ENCODE results near the gene GPR158.
"Not testable (repeated sequence)": the region's sequence is repeated elsewhere in the genome, so short reads cannot be mapped to it uniquely, and the experiment has no call there.

GPR158 gene

GRCh38 chr10:25304606-25305005 is 129.8 kb downstream of the GPR158 start:
- DNase-seq (ENCODE audit: low read depth in 2 of 2): no peak

DNA sequence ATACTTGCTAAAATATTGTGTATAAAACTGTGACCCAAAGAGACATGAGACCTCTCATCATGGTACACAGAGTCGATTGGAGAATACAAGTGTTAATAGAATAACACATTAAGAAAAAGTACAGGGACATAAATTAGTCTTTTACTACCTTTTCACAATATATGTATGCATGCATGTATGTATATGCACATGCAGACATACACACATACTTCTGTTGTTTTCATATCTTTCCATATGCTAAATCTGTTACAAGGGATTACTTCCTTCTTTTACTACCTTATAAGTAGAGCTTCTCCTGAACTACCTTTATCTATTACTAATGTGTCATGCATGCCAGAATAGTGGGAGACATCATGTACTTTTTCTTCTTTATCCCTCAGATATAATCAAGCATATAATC is 131.6 kb downstream of the GPR158 start:
- no peak for DNase-seq (ENCODE audit: low read depth in 2 of 2)

DNA sequence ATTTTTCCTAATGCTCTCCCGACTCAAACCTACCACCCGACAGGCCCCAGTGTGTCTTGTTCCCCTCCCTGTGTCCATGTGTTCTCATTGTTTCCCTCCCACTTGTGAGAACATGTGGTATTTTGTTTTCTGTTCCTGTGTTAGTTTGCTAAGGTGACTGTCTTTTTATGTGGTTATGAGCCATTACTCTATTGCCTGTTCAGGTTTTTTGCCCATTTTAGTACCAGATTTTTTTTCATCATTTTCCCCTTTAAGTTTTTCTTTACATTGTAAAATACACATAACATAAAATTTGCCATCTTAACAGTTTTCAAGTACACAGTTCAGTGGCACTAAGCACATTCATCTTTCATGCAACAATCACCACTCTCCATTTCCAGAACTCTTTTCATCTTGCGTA is 133.5 kb downstream of the GPR158 start:
- DNase-seq (ENCODE audit: low read depth in 2 of 2): no peak

DNA sequence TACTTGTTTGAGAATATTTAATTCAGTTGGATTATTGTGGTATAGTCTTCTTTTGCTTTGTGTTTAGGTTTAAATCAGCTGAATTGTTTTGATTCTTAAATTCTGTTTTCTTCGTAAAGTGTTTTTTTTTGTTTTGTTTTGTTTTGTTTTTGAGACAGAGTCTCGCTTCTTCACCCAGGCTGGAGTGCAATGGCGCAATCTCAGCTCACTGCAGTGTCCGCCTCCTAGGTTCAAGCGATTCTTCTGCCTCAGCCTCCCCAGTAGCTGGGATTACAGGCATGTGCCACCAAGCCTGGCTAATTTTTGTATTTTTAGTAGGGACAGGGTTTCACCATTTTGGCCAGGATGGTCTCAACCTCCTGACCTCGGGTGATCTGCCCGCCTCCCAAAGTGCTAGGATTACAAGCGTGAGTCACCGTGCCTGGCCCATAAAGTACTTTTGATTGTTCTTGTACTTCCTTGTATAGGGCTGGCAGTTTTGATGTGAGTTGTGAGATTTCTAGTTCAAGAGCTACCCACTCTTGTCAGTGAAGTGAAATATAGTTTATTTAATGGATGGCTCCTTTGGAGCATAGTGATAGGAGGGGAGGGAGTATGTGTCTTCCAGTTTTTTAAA is 142.9 kb downstream of the GPR158 start:
- not testable (repeated sequence) for DNase-seq (ENCODE audit: low read depth in 2 of 2)

GRCh38 chr10:25327273-25327672 is 152.5 kb downstream of the GPR158 start:
- no peak for DNase-seq (ENCODE audit: low read depth in 2 of 2)

GRCh38 chr10:25328361-25328760 is 153.6 kb downstream of the GPR158 start:
- no peak for DNase-seq (ENCODE audit: low read depth in 2 of 2)

DNA sequence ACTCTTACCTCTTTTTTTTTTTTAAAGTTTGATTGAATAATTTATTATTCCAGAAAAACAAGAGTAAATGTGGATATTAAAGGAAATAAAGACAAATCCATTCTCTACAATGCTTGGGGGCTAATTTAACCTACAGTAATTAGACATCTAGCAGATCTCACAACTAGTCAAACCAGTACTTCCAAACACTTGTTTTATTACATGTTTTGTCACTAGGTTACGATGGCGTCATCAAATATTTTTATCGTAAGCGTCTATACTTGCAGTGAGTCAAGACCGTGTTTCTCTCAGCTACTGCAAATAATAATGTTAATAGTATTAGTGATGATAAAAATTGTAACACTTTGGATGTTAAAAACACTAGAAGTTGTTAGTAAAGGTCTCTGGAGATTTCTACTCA is 154.8 kb downstream of the GPR158 start:
- DNase-seq (ENCODE audit: low read depth in 2 of 2): not testable (repeated sequence)

DNA sequence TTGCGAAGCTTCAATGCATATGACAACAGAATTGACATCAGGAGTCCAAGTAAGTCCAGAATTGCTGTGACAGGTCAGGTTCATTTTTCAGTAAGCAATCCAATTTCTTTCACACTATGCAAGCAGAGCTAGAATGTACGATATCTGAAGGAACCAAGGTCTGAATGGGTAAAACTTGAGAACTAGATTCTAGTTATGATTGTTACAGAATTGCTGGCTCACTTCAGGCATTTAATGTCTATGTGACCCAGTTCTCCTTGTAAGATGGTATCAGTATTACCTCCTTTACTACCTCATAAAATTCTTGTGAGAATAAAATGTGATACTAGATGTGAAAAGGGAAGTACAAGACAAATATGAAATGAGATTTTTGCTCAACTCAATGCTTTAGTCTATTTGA is 159.6 kb downstream of the GPR158 start:
- no peak for DNase-seq (ENCODE audit: low read depth in 2 of 2)

GRCh38 chr10:25336330-25336729 is 161.5 kb downstream of the GPR158 start:
- no peak for DNase-seq (ENCODE audit: low read depth in 2 of 2)

DNA sequence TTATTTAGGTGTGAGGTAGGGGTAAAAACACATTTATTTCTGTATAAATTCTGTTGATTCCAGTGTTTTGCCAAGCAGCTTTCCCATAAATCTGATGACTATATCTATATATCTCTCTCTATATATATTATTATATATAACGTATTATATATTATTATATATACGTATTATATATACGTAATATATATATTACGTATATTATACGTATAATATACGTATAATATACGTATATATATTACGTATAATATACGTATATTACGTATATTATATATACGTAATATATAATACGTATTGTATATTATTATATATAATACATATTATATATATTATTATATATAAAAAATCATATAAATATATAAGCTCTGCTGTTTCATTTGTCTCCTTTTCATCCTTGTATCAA is 163.5 kb downstream of the GPR158 start:
- no peak for DNase-seq (ENCODE audit: low read depth in 2 of 2)

GRCh38 chr10:25339966-25340365 is 165.2 kb downstream of the GPR158 start:
- no peak for DNase-seq (ENCODE audit: low read depth in 2 of 2)

DNA sequence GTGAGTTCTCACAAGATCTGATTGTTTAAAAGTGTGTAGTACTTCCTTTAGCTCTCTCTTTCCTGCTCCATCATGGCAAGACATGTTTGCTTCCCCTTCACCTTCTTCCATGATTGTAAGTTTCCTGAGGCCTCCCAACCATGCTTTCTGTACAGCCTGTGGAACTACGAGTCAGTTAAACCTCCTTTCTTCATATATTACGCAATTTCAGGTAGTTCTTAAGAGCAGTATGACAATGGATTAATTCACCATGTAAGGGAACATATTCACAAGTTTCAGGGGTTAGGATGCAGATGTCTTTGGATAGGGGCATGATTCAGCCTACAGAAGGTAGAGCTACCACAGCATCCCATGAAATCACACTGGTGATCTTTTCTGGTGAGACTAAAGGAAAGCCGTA is 174.7 kb downstream of the GPR158 start:
- no peak for DNase-seq (ENCODE audit: low read depth in 2 of 2)

GRCh38 chr10:25356609-25357008 is 181.8 kb downstream of the GPR158 start:
- DNase-seq (ENCODE audit: low read depth in 2 of 2): no peak

DNA sequence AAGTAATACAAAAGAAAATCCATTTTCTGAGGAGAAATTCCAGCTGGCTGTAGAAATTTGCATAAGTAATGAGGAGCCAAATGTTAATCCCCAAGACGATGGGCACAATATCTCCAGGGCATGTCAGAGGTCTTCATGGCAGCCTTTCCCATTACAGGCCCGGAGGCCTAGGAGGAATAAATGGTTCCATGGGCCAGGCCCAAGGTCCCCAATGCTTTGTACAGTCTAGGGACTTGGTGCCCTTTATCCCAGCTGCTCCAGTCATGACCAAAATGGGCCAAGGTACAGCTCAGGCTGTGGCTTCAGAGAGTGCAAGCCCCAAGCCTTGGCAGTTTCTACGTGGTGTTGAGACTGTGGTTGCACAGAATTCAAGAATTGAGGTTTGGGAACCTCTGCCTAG is 182.5 kb downstream of the GPR158 start:
- no peak for DNase-seq (ENCODE audit: low read depth in 2 of 2)

GRCh38 chr10:25382029-25382810 is 207.4 kb downstream of the GPR158 start:
- no peak for DNase-seq (ENCODE audit: low read depth in 2 of 2)

GRCh38 chr10:25382901-25383300 is 208.1 kb downstream of the GPR158 start:
- DNase-seq (ENCODE audit: low read depth in 2 of 2): not testable (repeated sequence)

DNA sequence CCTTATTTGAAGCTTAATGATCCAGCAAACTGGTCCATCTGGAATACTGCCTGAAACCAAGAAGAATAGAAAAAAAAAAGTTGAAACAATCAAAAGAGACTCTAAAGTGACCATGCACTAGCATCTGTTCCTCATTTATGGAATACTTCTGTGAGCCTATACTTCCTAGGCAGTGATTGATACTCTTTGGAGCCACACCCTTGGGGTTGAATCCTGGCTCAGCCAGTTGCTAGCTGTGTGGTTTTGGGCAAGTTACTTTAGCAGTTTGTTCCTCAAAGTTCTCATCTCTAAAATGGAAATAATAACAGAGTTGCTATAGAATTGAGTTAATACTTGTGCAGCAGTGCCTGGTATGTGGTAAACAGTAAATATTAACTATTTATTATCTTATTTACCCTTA is 208.9 kb downstream of the GPR158 start:
- no peak for DNase-seq (ENCODE audit: low read depth in 2 of 2)

DNA sequence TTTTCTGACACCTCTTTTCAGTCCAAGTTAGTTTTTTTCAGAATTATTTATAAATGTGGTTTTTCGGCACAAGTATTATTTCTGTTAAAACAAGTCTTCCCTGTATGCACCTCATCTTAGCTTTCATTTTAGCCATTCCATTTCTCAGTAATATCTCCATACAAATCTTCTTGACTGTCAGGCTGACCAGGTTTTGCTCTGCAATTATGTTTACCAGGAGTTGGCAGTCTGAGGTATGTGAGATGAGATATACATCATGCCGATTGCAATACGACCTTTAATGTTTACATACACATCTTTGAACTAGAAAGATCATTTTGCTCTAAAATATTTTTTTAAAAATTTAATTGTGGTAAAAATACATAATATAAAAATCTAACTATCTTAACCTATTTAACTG is 209.8 kb downstream of the GPR158 start:
- DNase-seq (ENCODE audit: low read depth in 2 of 2): no peak

GRCh38 chr10:25388188-25388861 is 213.5 kb downstream of the GPR158 start:
- DNase-seq (ENCODE audit: low read depth in 2 of 2): no peak

DNA sequence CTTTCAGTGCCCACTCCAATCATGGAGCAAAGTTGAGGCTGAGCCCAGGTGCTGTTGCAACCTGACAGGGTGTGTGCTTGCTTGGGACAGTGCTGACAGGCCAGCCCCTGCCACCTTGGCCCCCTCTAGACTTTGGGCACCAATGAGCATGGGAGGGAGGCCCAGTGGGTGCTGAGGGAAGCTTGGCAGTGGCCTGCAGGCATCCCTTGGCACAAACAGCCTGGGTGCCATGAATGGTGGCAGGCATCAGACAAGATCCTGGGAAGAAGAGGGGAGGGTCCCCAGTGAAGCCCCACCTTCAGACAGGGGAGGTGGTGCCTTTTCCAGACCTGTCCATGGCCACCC is 214.0 kb downstream of the GPR158 start:
- DNase-seq (ENCODE audit: low read depth in 2 of 2): no peak

DNA sequence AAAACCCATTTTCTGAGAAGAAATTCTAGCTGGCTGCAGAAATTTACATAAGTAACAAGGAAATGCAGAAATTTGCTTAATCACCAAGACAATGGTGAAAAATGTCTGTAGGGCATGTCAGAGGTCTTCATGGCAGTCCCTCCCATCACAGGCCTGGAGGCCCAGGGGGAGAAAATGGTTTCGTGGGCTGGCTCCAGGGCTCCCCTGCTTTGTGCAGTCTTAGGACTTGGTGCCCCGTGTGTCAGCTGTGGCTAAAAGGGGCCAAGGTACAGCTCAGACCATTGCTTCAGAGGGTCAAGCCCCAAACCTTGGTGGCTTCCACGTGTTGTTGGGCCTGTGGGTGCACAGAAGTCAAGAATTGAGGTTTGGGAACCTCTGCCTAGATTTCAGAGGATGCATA is 215.9 kb downstream of the GPR158 start:
- no peak for DNase-seq (ENCODE audit: low read depth in 2 of 2)

- no peak for DNase-seq (ENCODE audit: low read depth in 2 of 2)
Observed at GRCh38 chr10:25392132-25392531, 217.3 kb downstream of the GPR158 start.

GRCh38 chr10:25393621-25394020 is 218.8 kb downstream of the GPR158 start:
- DNase-seq (ENCODE audit: low read depth in 2 of 2): no peak

Measured in stimulated activated CD4-positive, alpha-beta T cell treated with anti-CD3 and anti-CD28 coated beads, Interleukin-12 subunit alpha, Interleukin-12 subunit beta, amount 100 ng/mL, for 24 hours (primary cell).